KBM-7 (cell line): ENCODE measurements around the gene ADGRA1.
"Not testable (repeated sequence)": the region's sequence is repeated elsewhere in the genome, so short reads cannot be mapped to it uniquely, and the experiment has no call there.

Experiments
- DNase-seq: peaks from one replicate; pipeline ENCODE4 v3.0.0-alpha.2; 2015
- in situ Hi-C: fragments of 300-500 bp; cut with MboI; formaldehyde crosslinking; loops from 2 replicates; pipeline ENCODE4 v1.14.3; 2020; ENCODE audit warnings: low sequenced_read_pairs, low pct_unique_long_range_greater_than_20kb, mixed read lengths

The ADGRA1 gene

GRCh38 chr10:133132473-133133291 lies 45.0 kb downstream of the ADGRA1 start:
- in situ Hi-C loops, result no loop called here
- no peak for DNase-seq

DNA sequence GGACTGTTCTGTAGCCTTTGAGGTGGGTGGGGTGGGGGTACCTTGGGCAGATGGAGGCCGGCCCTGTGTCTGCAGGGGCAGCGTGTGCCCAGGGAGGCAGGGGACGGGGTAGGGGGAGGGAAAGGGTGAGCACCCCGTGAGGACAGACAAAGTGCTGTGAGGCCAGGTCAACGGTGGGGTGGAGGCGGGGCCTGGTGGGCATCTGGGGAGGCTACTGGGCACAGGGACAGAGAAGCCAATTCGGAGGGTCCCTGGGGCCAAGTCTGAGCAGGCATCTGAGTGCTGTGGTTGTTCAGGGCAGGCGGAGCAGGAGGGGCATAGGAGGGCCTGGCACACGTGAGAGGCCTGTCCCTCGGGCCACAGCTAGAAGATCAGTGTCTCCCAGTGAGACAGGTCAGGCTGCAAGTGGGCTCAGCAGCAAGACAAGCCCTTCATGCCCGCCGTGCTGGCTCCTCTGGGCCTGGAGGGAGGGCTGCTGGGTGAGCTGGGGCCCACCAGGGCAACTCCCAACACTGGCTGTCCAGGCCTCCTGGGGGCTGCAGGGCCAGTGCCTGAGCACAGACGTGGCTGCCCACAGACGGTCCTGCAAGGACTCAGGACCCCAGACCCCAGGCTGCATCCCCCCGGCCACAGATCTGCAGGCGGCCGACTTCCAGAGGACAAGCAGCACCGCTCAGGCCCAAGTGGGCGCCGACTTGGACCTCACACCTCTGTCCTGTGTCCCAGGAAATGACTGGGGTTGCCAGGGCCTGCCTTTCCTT lies 45.9 kb downstream of the ADGRA1 start:
- no peak for DNase-seq
- in situ Hi-C loops, result no loop called here

GRCh38 chr10:133134411-133135115 lies 46.8 kb downstream of the ADGRA1 start:
- no peak for DNase-seq

GRCh38 chr10:133135116-133135465 lies 47.4 kb downstream of the ADGRA1 start:
- DNase-seq, result no peak
- in situ Hi-C loops, result no loop called here

More at GRCh38 chr10:133134411-133135115, 46.8 kb downstream of the ADGRA1 start:
- in situ Hi-C loops, result no loop called here

DNA sequence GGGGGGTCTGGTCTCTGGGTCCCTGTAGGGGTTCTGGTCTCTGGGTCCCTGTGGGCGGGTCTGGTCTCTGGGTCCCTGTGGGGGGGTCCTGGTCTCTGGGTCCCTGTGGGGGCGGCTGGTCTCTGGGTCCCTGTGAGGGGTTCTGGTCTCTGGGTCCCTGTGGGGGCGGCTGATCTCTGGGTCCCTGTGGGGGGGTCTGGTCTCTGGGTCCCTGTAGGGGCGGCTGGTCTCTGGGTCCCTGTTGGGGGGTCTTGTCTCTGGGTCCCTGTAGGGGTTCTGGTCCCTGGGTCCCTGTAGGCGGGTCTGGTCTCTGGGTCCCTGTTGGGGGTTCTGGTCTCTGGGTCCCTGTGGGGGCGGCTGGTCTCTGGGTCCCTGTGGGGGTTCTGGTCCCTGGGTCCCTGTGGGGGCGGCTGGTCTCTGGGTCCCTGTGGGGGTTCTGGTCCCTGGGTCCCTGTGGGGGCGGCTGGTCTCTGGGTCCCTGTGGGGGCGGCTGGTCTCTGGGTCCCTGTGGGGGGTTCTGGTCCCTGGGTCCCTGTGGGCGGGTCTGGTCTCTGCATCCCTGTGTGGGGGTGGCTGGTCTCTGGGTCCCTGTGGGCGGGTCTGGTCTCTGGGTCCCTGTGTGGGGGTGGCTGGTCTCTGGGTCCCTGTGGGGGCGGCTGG lies 49.9 kb downstream of the ADGRA1 start:
- DNase-seq, in situ Hi-C loops: not testable (repeated sequence)

- no peak for DNase-seq
- in situ Hi-C loops, result no loop called here
Measured at GRCh38 chr10:133139551-133140065, 51.9 kb downstream of the ADGRA1 start.

DNA sequence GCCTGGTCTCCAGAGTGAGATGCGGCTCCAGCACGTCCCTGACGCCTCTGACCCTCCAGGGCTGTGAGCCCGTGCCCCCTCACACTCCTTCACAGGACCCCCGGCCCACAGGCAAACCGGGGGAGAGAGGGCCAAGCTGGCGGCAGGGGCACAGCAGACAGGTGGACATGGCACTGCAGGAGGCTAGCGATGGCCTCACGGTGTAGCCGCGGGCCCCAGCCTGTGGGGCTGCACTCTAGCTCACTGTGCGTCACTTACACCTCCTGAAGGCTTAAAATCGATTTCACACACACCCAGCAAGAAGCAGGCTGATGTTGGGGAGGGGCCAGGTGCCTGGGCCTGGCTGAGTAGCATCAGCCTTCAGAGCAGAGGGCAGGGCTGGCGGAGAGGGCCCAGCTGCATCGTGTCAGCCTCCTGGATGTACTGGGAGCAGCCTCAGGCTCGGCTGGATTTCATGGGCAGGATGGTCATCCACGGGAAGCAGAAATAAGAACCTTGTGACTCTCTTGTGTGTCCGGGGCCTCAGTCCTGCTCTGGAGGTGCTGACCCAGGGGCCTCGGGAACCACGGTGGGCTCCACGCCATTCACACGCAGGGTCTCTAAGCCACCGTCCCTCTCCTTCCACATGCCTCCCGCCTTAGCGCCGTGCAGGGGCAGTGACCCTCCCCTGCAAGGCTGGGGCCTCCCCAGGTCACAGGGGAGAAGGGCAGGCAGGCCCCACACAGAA lies 52.9 kb downstream of the ADGRA1 start:
- in situ Hi-C loops, result no loop called here

DNA sequence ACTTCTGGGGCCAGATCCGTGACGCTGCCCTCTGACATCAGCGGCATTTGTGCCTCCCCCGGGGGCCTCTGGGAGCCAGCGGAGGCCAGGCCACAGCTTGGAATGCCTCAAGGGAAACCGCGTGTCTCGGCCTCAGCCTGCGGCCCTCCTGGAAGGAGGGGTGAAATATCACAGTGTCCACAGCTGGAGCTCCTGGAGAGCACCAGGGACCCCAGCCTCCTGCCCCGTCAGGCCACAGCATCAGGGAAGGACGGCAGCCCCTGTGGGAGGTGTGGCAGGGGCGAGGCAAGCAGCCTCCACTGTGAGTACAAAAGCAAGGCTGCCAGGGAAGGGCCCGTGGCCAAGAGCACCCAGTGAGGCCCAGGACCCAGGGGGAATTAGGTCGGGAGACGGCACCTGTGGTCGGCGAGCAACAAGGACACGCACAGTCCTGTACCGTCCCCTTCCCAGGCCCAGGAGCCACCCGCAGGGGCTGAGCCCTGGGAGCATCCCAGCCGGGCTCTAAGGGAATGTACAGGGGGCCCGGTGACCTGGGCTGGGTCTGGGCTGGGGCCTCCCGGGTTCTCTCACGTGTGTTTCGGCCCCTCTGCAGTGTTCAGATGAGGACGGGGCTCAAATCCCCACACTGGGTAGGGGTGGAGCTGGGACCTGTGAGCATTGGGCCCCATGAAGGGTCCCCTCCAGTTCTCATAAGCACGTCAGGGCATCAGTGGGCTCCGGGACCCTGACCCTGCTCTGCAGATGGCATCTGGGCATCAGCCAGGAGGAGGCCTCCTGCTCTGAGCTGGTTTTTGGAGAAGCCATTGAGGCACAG lies 53.6 kb downstream of the ADGRA1 start:
- in situ Hi-C loops, result no loop called here
- no peak for DNase-seq

More for the DNA sequence above, 52.9 kb downstream of the ADGRA1 start:
- no peak for DNase-seq

GRCh38 chr10:133141958-133142340 lies 54.2 kb downstream of the ADGRA1 start:
- no peak for DNase-seq
- in situ Hi-C loops, result no loop called here

- DNase-seq, result no peak
- in situ Hi-C loops, result no loop called here
Measured at GRCh38 chr10:133142523-133143199, 54.9 kb downstream of the ADGRA1 start.

DNA sequence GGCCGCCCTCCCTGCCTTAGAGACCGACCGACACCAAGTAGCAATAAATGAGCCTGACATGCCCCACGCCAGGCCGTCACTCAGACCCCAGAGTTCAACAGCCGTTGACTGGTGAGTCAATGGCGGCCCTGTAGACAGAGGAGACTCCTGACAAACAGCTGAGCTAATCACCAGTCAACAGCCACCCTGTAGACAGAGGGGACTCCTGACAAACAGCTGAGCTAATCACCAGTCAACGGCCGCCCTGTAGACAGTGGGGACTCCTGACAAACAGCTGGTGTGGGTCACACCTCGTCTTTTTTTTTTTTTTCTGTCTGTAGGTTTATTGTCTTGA lies 55.4 kb downstream of the ADGRA1 start:
- no peak for DNase-seq
- in situ Hi-C loops, result no loop called here

DNA sequence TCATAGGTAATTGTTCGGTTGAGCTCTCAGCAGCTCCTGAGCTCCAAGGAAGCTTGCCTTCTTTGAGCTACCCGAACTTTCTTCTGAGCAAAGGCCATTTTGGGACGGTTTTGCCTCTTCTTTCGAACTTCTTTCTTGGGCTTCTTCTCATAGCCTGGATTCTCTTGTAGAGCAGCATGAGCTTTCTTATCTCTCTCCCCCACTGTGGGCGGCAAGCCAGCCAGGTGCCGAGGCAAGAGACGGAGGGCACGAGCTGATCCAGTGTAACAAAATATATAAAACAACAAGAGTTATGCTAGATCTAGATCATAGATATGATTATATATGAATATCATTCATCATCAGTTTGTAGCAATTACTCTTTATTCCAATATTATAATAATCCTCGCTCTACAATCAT lies 55.8 kb downstream of the ADGRA1 start:
- DNase-seq, result no peak
- in situ Hi-C loops, result no loop called here

DNA sequence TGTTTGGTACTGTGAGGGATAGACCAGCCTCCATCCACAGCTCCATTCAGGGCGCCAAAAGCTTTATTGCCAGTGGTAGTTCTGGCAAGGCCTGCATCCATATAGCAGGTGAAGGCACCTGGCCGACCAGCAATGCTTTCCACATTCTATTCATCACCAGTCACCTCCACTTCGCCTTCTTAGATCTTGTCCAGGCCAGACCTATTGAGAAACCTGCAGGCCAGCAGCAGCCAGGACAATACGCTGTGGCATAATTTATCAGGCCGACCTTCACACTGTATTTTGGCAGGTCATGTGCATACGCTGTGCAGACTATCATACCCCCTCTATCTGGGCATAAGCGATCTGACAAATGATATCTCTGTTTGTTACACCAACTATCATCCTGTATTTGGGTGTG lies 57.0 kb downstream of the ADGRA1 start:
- in situ Hi-C loops, result no loop called here
- no peak for DNase-seq

GRCh38 chr10:133150226-133150625 lies 62.5 kb downstream of the ADGRA1 start:
- in situ Hi-C loops, result no loop called here

DNA sequence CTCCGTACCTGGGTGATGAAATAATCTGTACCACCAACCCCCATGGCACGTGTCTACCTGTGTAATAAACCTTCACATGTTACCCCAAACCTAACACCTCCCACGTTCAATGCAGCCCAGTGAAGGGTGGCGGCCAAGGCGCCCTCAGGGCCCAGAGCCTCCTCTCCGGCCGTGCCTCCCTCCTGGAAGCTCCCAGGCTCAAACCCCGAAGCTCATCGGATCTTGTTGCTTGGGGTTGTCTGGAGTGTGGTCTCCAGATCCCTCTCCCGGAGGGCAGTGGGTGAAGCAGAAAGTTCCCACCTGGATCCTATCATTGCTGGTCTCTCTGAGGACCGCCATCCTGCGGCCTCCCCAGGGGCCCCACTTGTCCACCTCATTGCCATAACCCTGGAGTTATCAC lies 62.9 kb downstream of the ADGRA1 start:
- no peak for DNase-seq
- in situ Hi-C loops, result no loop called here

More at GRCh38 chr10:133150226-133150625, 62.5 kb downstream of the ADGRA1 start:
- no peak for DNase-seq

DNA sequence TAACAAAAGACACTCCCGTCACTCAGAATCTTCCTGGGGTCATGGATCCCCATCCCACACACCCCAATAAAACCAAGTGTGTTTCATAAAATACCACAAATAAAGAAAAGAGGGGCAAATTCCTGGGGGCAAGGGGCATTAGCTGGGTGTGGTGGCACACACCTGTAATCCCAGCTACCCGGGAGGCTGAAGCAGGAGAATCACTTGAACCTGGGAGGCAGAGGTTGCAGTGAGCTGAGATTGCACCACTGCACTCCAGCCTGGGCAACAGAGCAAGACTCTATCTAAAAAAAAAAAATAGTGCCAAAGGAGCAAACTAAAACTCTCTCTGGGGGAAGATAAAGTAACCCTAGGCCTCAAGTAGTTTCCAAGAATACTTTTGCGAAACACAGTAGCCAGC lies 63.3 kb downstream of the ADGRA1 start:
- in situ Hi-C loops, DNase-seq: not testable (repeated sequence)

- no peak for DNase-seq
- in situ Hi-C loops, result no loop called here
Measured at GRCh38 chr10:133151543-133151972, 63.8 kb downstream of the ADGRA1 start.
